GM21576 (cell line): Measurements from ENCODE around the gene PVR.

Source experiments
- ATAC-seq: cut with Tn5 transposase; IDR thresholded peaks from one replicate; pipeline ENCODE4 v1.9.1; 2021; ENCODE audit warnings: mild to moderate bottlenecking, moderate library complexity; ENCODE audit not compliant: unreplicated experiment

PVR gene

DNA sequence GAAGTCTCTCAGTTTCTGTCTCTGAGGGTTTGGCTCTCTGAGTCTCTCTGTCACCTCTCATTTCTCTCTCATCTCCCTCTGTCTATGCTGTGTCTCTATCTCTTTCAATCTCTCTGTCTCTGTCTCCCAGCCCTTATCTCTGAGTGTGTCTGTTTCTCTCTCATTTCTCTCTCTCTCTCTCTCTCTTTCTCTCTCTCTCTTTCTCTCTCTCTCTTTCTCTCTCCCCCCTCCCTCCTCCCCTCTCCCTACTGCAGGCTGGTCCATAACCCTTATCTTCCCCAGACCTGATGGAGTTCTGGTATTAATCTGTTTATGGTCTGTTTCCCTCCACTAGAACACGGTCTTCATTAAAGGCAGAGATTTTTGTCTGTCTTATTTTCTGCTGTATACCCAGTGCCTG, 1.3 kb upstream of the PVR start:
- ATAC-seq: no peak

DNA sequence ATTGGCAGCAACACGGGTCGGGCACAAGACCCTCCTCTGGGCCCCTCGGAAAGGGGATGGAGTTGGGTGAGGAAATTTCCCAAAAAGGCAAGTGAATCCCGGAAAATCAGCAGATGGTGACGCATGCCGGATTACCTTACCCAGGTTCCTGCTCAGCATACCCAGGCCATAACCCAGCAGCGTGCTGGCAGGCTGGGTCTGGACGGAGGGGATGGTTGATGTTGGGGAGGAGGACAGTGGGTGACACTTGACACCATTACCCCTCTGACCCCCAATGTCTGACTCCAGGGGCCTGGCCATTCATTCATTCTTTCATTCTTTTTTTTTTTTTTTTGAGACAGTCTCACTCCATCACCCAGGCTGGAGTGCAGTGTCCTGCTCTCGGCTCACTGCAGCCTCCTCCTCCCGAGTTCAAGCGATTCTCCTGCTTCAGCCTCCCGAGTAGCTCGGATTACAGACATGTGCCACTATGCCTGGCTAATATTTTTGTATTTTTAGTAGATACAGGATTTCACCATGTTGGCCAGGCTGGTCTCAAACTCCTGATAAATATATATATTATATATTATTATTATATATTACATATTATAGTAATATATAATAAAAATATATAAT, 799 bp downstream of the PVR start:
- no peak for ATAC-seq

DNA sequence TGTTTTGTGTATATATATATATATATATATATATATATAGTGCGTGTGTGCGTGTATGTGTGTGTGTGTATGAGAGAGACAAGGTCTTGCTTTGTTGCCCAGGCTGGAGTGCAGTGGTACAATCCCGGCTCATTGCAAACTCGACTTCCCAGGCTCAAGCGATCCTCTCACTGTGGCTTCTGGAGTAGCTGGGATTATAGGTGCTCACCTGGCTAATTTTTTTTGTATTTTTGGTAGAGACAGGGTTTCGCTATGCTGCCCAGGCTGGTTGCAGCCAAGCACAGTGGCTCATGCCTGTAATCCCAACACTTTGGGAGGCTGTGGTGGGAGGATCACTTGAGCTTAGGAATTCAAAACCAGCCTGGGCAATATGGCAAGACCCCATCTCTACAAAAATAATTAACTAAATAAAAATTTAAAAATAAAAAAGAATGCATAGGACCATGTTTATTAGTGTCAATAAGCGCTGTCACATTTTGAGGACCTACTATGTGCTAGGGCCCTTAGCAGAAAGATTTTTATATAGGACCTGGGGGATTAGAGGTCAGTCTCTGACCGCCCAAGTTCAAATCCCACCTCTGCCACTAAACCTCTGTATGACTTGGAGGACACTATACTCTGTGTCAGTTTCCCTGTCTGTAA, 1.8 kb downstream of the PVR start:
- no peak for ATAC-seq

DNA sequence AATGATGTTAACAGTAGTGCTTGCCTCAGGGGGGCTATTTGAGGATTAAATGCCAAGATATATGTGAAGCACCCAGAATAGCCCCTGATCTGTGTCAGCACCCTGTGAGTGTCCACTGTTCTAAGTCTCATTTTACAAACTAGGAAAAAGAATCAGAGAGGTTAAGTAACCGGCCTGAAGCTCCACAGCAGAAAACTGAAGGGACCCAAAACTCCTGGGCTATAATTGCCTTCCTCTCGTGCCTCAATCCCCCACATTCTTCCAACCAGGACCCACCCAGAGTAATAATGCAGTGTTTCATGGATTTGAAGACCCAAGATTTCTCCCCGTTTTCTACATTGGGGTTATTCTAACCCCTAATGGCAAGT, 2.3 kb downstream of the PVR start:
- no peak for ATAC-seq

DNA sequence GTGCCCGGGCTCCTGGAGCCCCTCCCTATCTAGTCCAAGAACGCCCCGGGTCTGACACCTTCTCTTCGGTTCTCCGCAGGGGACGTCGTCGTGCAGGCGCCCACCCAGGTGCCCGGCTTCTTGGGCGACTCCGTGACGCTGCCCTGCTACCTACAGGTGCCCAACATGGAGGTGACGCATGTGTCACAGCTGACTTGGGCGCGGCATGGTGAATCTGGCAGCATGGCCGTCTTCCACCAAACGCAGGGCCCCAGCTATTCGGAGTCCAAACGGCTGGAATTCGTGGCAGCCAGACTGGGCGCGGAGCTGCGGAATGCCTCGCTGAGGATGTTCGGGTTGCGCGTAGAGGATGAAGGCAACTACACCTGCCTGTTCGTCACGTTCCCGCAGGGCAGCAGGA, 3.4 kb downstream of the PVR start:
- ATAC-seq: no peak

DNA sequence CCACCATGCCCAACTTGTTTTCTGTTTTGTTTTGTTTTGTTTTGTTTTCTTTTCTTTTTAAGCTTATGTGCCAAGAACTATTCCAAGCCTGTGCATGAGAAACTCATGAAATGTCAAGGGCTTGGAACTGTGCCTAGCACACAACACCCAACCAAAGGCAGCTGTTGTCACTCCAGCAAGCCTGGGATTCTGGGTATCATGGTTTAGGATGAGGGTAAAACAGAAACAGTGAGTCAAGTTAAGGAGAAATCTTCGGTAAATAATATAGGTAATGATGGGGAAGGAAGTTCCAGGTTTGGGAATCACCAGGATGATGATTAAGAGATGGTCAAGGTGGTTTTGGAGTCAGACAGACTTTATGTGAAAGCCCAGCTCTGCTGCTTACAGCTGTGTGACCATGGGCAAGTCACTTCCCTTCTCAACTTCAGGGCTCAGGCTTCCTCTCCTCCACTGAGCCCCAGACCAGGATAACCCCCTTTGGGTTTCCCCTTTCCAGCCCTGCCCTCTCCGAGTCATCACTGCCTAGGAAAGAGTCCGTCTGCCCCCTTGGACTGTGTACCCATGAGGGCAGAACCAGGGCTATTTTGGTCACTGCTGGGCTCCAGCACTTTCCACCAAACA, 5.0 kb downstream of the PVR start:
- no peak for ATAC-seq

DNA sequence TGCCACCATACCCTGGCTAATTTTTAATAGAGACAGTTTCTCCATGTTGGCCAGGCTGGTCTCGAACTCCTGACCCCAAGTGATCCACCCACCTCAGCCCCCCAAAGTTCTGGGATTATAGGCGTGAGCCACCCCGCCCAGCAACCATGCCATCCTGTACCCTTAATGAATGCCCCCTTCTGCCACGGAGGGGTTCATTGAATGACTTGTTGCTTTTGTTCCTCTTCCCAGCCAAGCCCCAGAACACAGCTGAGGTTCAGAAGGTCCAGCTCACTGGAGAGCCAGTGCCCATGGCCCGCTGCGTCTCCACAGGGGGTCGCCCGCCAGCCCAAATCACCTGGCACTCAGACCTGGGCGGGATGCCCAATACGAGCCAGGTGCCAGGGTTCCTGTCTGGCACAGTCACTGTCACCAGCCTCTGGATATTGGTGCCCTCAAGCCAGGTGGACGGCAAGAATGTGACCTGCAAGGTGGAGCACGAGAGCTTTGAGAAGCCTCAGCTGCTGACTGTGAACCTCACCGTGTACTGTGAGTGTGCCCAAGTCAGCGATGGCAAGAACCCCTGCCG, 6.0 kb downstream of the PVR start:
- no peak for ATAC-seq

DNA sequence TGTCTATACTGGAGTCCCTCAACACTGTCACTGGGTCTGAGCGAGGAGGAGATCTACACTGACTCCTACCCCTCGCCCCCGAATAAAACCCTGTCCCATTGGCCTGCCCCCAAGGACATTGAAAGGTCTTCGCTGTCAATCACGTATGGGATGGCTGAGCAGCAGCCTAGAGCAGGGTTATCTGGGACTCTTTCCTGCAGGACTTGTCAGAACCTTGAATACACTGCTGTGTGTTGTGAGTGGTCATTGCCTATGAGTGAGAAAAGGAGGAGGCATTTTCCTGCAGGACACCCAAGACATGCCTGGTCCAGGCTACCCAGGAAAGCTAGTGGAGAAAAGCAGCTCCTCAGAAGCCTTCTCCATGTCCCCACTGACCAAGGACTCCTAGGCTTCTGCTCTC, 9.6 kb downstream of the PVR start:
- no peak for ATAC-seq

DNA sequence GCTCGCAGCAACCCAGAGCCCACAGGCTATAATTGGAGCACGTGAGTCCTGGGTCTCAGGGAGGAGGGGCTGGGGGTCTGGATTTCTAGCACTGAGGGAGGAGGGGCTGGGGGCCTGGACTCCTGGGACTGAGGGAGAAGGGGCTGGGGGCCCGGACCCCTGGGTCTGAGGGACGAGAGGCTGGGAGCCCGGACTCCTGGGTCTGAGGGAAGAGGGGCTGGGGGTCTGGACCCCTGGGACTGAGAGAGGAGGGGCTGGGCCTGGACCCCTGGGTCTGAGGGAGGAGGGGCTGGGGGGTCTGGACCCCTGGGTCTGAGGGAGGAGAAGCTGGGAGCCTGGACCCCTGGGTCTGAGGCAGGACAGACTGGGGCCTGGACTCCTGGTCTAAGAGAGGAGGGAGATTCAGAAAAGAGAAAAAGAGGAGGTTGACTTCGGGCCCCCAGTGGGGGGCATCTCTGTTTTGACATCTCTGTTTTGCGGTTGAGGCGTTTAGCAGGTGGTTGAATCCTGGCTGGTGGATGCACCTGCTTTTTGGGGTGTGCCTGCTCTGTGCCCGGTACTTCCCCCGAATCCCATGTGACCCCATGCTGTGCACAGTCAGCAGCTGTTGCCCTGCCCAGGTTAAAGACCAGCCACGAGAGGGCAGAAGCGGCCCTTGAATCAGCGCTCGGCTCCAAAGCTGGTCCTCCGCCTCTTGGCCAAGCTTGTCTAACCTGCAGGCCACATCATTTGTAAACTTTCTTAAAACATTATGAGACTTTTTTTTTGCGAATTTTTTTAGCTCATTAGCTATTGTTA, 10.5 kb downstream of the PVR start:
- ATAC-seq: no peak

DNA sequence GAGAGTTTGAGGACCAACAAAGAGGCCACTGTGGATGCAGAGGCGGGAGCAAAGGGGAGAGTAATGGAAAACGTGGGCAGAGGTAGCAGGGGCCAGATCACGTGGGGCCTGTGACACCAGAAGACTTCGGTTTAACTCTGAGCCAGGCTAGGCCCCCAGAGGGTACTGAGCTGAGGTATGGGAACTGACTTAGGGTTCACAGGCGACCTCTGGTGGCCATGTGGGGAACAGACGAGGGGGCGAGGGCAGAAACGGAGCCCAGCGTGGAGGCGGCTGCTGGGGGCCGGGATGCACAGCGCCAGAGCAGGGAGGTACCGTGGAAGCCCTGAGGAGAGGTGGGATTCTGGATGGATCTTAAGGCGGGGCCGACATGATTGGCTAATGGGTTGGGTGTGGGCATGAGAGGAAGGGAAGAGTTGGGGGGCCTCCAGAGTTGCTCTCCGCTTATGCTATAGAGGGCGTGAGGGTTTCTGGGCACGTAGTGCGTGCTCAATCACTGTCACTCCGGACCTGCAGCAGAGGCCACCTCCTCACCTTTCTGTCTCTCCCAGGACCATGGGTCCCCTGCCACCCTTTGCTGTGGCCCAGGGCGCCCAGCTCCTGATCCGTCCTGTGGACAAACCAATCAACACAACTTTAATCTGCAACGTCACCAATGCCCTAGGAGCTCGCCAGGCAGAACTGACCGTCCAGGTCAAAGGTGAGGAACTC, 13.7 kb downstream of the PVR start:
- ATAC-seq: no peak

DNA sequence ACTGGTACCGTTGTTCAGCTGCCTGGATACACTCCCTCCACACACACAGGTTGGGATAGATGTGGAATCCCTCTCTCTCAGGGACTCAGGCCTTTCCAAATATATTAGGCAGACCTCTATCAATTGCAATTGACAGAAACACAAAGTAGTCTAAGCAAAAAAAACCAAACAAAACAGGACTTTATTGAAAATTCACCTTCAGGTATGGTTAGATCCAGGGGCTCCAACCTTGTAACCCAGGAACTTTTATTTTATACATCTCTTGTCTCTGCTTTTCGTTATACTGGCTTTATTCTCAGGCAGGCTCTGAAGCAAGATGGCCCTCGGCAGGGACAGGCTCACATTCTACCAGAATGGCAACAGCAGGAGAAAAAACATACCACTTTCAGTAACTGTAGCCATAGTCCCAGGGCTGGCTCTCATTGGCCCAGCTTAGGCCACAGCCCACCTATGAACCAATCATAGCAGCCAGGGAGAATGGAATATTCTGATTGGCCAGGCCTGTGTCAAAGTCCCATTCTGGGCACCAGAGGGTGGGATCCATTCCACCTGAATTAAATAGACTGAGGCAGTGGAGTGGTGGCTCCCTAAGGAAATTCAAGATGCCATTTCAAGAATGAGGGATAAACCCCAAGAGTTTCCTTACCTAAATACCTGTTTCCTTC, 14.5 kb downstream of the PVR start:
- no peak for ATAC-seq

DNA sequence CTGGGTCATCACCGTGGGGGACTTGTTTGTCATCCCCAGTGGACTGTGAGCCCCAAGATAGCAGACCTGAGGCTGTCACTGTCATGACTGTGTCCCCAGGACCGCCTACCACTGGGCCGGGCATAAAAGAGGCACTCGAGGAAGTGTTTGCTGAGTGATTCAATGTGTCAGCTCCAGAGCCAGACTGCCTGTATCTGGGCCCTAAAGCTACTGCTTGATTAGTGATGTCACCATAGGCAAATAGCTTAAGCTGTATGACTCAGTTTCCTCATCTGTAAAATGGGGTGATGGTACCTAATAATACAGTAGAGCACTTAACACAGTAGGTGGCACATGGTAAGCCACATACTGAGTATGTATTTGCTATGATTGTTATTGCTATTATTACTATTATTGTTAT, 16.4 kb downstream of the PVR start:
- no peak for ATAC-seq

DNA sequence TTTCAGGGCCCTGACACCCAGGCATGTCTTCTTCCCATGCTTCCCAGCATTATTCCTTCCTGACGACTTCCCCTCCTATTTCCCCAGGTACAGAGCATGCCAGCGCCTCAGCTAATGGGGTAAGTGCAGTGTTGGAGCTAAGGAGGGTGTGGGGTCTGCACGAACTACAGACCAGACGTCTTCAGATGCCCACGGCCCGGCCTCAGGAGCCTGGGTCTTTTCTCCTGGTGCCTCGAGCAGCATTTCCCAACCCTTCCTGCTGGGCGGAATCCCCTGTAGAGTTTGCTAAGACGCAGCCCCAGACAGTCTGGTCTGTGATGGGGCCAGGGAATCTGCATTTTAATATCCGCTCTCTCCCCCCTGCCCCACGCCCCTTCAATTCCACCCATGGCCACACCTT, 17.5 kb downstream of the PVR start:
- ATAC-seq: no peak

DNA sequence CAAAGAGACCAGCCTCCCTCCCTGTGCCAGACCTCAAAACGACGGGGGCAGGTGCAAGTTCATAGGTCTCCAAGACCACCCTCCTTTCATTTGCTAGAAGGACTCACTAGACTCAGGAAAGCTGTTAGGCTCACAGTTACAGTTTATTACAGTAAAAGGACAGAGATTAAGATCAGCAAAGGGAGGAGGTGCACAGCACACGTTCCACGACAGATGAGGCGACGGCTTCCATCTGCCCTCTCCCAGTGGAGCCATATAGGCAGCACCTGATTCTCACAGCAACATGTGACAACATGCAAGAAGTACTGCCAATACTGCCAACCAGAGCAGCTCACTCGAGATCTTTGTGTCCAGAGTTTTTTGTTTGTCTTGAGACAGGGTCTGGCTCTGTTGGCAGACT, 18.2 kb downstream of the PVR start:
- no peak for ATAC-seq

DNA sequence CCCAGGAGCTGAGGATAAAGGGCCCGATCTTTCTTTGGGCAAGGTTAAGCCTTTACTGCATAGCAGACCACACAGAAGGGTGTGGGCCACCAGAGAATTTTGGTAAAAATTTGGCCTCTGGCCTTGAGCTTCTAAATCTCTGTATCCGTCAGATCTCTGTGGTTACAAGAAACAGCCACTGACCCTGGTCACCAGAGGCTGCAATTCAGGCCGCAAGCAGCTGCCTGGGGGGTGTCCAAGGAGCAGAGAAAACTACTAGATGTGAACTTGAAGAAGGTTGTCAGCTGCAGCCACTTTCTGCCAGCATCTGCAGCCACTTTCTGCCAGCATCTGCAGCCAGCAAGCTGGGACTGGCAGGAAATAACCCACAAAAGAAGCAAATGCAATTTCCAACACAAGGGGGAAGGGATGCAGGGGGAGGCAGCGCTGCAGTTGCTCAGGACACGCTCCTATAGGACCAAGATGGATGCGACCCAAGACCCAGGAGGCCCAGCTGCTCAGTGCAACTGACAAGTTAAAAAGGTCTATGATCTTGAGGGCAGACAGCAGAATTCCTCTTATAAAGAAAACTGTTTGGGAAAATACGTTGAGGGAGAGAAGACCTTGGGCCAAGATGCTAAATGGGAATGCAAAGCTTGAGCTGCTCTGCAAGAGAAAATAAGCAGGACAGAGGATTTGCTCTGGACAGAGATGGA, 19.1 kb downstream of the PVR start:
- no peak for ATAC-seq

DNA sequence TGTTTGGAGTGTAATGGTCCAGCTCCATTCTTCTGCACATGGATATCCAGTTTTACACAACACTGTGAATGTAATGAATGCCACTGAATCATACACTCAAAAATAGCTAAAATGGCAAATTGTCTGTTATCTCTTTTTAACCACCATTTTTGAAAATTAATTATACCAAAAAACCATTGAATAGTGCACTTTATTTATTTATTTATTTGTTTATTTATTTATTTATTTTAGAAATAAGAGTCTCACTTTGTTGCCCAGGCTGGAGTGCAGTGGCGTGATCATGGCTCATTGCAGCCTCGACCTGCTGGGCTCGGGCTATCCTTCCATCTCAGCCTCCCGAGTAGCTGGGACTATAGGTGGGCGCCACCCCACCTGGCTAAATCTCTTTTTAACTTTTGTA, 20.3 kb downstream of the PVR start:
- no peak for ATAC-seq

DNA sequence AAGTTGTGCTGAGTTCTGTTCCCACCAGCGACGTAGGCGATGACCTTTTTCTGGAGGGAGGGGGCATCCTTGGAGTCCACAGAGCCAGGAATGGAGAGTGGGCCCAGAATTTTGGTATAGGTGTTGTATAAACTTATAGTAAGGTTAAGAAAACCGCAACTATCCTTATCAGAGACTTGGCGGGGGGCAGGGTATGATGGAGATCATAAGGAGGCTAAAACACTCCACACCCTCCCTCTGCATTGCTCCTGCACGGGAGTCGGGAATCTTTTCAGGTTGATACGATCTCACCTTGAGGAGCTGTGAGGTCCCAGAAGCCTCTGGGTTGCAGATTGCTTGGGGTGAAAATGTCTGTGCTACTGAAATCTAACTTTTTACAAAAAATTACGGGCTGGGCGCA, 21.3 kb downstream of the PVR start:
- no peak for ATAC-seq

DNA sequence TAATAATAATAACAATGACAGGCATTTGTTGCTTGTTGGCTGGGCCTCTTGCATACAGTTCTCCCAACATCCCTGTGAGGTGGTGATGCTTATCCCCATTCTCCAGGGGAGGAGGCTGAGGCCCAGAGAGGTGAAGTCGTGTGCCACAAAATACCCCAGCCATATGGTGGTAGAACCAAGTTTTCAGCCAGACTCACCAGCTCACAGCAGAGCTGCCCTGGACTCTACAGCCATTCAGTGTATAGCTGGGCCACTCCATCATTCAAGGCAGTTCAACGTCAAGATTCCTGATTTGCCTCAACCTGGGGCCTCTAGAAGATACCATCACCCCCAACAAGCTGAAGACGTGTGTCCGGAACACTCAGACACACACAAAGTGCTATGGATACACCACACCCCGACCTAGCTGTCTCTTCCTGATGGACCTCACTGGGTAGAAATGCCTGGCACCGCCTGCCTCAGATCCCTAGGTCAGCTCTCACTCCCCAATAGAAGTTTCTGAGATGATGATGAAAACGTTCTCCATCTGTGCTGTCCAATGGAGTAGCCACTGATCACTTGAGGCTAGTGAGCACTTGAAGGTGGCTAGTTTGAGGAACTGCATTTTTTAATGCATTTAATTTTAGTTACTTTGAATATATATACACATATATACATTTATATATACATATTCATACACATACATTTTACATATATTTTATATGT, 23.3 kb downstream of the PVR start:
- no peak for ATAC-seq
